ENCODE data around the gene GDF10.

- TF ChIP-seq CTCF (IDR thresholded peaks at IDR 0.05; ENCODE audit: low read depth, low read length) (no peak), EZH2phosphoT487 (IDR thresholded peaks at IDR 0.05; ENCODE audit: low read depth) (no peak)
These were observed 36.6 kb downstream of the GDF10 start for GRCh38 chr10:47336387-47337134.

Measured in OCI-LY3 (cell line).